NCI-H510A treated with DMSO at 0.1 percent for 48 hours (cell line): ENCODE data around the gene MAP3K15.
"Not testable (repeated sequence)": the region's sequence is repeated elsewhere in the genome, so short reads cannot be mapped to it uniquely, and the experiment has no call there.

Source experiments
- DNase-seq: peaks from one replicate; lab custom pipeline; 2025; lab: John Stamatoyannopoulos, UW

MAP3K15 gene

GRCh38 chrX:19532709-19533108 lies 17.4 kb upstream of the MAP3K15 start:
- DNase-seq: no peak

GRCh38 chrX:19517965-19518364 lies 2.7 kb upstream of the MAP3K15 start:
- DNase-seq: no peak

- no peak for DNase-seq
Observed at GRCh38 chrX:19515615-19516105, 352 bp upstream of the MAP3K15 start.

GRCh38 chrX:19513383-19513782 lies 1.9 kb downstream of the MAP3K15 start:
- peak; percentile 61 for DNase-seq

GRCh38 chrX:19512961-19513360 lies 2.3 kb downstream of the MAP3K15 start:
- DNase-seq: peak; percentile 18

- no peak for DNase-seq
Observed at GRCh38 chrX:19512359-19512758, 2.9 kb downstream of the MAP3K15 start.

GRCh38 chrX:19511796-19512195 lies 3.5 kb downstream of the MAP3K15 start:
- not testable (repeated sequence) for DNase-seq

- no peak for DNase-seq
Observed at GRCh38 chrX:19496711-19497110, 18.6 kb downstream of the MAP3K15 start.

- peak; percentile 3 for DNase-seq
Observed at GRCh38 chrX:19487520-19488200, 27.6 kb downstream of the MAP3K15 start.

GRCh38 chrX:19479458-19479857 lies 35.9 kb downstream of the MAP3K15 start:
- DNase-seq: no peak

- DNase-seq: not testable (repeated sequence)
Observed at GRCh38 chrX:19468383-19468782, 46.9 kb downstream of the MAP3K15 start.

GRCh38 chrX:19462879-19463278 lies 52.4 kb downstream of the MAP3K15 start:
- no peak for DNase-seq

- DNase-seq: no peak
Observed at GRCh38 chrX:19462231-19462630, 53.1 kb downstream of the MAP3K15 start.

GRCh38 chrX:19457662-19458061 lies 57.6 kb downstream of the MAP3K15 start:
- DNase-seq: no peak

GRCh38 chrX:19448077-19448476 lies 67.2 kb downstream of the MAP3K15 start:
- no peak for DNase-seq

GRCh38 chrX:19446397-19446796 lies 68.9 kb downstream of the MAP3K15 start:
- no peak for DNase-seq

GRCh38 chrX:19445772-19446171 lies 69.5 kb downstream of the MAP3K15 start:
- not testable (repeated sequence) for DNase-seq

GRCh38 chrX:19443869-19444526 lies 71.3 kb downstream of the MAP3K15 start:
- no peak for DNase-seq

GRCh38 chrX:19440713-19441112 lies 74.6 kb downstream of the MAP3K15 start:
- no peak for DNase-seq

- DNase-seq: not testable (repeated sequence)
Observed at GRCh38 chrX:19422661-19423060, 92.6 kb downstream of the MAP3K15 start.

- DNase-seq: no peak
Observed at GRCh38 chrX:19410259-19410658, 105.0 kb downstream of the MAP3K15 start.

GRCh38 chrX:19403696-19404095 lies 111.6 kb downstream of the MAP3K15 start:
- DNase-seq: no peak

- DNase-seq: no peak
Observed at GRCh38 chrX:19392703-19393102, 122.6 kb downstream of the MAP3K15 start.

GRCh38 chrX:19392078-19392477 lies 123.2 kb downstream of the MAP3K15 start:
- no peak for DNase-seq
